GM04503 (cell line): Measurements from ENCODE around the gene TANGO6.

Experiments
- DNase-seq: peaks from one replicate; pipeline ENCODE4 v3.0.0-alpha.2; 2012; ENCODE audit warnings: low read depth

TANGO6 gene

GRCh38 chr16:68866933-68867332, 23.6 kb downstream of the TANGO6 start:
- DNase-seq, result no peak

DNA sequence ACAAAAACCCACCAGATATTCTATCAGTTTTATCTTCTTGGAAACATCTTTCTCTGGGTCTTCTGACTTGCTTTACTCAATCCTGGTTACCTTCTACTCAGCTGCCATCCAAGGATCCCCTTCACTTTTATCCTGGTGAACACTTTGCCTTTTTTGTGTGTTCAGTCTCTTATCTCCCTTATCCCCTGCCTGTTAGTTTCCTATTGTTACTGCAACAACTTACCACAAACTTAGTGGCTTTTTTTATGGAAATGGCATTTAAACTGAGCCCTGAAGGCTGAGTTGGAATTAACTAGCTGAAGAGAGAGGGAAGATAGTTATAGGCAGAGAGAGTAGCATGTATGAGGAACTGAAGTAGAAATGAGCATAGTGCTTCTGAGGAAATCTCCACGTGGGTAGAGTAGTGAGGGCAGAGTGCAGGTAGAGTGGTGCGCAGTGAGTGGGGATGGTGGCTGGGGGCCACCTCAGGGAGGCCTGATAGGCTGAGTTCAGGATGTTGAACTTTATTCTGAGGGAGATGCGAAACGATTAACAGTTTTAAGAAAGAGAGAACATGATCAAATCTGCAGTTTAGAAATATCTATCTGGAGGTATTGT, 26.3 kb downstream of the TANGO6 start:
- no peak for DNase-seq

DNA sequence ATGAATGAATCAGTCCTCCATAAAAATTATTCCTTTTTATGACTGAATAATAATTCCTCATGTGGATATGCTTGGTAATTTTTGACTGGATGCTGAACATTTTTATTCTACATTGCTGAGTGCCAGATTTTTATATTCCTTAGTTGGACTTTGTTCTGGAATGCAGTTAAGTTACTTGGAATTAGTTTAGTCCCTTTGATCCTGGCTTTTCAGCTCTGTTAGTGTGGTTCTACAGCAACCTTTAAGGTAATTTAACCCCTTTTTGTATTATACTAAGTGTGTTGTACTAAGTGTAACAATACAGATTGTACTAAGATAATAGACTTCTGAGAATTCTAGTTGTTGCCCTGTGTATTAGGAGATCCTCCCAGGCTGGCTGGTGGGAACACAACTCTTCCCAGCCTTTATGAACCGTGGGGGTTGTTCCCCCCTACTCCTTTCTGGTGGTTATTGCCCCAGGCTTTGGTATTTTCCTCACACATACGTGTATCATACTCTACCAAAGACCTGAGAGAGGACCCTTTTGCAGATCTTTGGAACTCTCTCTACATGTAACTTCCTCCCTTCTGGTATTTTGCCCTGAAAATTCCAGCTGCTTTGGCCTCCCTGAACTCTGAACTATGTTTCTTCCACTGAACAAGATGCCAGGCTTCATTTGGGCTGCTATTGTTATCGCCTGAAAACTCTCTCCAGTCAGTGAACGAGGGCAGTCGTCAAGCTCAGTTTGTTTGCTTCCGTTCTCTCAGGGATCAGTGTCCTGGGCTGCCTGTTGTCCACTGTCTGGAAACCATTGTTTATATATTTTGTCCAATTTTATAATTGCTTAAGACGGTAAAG, 30.5 kb downstream of the TANGO6 start:
- DNase-seq, result no peak

- no peak for DNase-seq
Observed at GRCh38 chr16:68875871-68876270, 32.5 kb downstream of the TANGO6 start.

GRCh38 chr16:68883685-68884084, 40.4 kb downstream of the TANGO6 start:
- no peak for DNase-seq

DNA sequence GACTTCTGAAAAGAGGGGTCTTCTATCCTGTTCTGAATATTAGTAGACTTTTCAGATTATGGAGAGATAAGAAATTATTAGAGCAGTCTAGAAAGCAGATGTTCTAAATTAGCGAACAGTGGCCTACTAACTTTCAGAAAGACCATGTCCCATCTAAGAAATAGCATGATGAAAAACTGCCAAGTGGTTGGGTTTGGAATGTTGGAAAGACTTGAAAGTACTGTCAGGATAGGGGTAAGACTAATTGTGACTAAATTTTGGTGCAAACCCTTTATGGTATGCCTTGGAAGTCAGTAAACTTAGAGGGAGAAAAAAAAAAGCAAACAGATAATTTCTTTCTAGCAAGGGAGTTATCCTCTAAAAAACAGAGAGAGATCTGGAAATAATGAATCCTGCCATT, 41.1 kb downstream of the TANGO6 start:
- peak; percentile 8 for DNase-seq

DNA sequence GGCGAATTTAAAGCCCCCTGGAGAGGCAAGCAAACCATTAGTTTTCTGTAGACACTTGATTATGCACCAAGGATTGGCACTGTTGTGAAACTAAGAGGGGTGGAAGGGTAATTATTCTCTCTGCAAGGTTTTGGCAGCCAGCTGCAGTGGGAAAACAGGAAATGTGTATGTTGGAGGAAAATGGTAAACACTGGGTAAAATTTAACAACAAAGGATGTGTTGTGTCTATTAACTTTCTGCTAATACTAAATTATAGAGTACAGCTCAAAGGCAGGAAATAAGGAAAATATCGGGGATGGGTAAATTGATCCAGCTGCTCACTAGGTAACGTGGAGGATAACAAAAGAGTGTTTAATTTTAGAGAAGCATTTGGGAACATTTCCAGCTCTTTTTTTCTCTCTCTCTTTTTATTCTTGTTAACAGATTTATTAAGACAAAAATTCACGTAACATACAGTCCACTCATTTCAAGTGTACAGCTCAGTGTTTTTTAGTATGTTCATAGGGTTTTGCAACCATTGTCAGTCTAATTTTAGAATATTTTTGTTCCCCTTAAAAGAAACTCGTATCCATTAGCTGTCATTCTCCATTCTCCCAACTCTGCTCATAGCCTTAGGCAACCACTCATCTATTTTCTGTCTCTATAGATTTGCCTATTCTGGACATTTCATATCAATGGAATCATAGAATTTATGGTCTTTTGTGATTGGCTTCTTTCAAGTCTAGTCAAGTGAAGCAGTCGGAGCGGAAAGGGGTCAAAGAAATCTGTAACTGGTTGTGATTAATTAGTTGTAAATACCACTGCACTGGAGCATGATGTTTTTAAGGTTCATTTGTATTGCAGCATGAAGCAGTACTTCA, 41.8 kb downstream of the TANGO6 start:
- no peak for DNase-seq

DNA sequence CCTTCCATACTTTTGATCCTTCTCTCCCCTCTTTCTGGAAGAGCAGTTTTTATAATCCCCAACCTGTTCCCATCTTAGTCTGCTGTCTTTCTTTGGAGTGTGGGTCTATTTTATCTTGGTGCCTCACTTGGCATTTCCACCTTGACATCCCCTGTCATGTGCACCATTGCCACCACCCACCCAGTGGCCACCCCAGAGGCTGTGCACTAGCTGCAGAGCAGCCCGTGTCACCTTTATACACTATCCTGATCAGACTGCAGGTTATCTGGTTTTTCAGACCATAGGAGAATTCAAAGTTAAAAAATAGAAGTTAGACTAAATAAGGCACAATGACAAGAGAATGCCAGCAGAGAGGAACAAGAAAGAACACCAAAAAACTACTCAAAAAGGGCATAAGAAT, 43.8 kb downstream of the TANGO6 start:
- DNase-seq, result no peak

DNA sequence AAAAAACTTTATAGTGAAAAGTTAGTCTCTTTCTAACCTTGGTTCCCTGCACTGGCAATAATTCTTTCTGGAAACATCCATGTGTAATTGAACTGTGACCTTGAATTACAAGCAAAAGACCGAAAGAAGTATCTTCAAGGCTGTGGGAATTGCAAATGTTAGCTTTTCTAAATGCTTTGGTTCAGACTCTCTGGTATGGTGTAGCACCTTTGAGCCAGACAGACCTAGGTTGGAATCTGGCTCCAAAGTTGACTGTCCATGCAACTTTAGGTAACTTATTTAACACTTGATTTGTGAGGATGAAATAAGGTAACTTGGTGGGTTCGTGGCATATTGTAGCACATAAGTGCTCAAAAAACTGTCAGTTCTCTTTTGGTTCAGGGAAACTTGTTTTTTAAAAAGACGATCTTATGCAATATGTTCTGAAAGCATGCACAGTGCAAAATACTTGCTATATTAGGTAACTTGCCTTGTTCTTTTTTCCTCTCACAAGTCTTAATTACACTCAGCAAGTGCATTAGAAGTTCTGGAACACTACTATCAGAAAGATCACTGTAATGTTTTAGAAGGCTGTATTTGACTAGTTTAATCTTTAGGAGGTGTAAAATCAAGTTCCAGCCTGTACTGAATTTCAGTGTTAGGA, 46.3 kb downstream of the TANGO6 start:
- DNase-seq, result no peak

GRCh38 chr16:68892214-68892613, 48.9 kb downstream of the TANGO6 start:
- no peak for DNase-seq

- DNase-seq, result no peak
Observed at GRCh38 chr16:68892898-68893297, 49.6 kb downstream of the TANGO6 start.

DNA sequence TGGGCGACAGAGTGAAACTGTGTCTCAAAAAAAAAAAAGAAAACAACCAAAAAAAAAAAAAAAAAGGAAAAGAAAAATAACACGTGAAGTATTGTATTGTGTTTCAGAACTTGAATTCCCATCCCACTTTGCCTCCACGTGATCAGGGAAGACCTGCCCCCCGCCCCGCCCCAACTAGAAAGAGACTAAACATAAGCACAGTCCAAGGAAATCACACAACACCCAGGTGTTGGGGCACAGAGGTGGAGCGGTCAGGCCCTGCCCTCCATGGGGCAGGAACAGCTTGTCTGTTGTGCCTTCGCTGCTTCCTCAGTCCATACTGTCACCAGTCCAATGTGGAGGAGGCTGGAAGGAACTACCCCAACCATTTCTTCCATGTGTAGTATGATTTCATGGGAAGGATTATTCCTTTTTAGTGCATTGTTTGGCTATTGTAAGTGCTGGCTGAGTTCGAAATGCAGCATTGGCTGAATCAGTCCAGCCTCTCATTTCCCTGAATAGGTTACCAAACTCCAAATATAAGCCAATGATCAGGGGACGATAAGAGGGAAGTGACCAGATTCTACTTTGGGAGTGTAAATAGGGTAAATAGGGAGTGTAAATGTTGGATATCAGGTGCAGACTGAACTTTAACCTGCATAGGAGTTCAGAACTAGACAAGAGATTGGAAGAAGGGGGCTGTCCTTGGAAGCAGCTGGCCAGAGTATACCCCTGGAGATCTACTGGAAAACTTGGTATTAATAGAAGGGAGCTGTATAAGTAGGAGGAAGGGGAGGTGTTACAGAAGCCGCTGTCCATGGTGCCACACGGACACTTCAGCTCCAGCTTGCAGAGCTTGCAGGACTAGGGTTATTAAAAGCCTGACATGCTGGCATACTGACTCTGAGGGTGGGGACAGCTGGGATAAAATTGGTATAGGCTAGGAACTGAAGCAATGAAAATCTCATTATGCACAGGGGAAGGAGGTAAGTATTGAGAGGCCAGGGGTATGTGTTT, 50.7 kb downstream of the TANGO6 start:
- DNase-seq, result no peak

GRCh38 chr16:68894714-68895113, 51.4 kb downstream of the TANGO6 start:
- DNase-seq, result no peak

- DNase-seq, result no peak
Observed at GRCh38 chr16:68898026-68898425, 54.7 kb downstream of the TANGO6 start.

- no peak for DNase-seq
Observed at GRCh38 chr16:68900009-68900408, 56.7 kb downstream of the TANGO6 start.

- DNase-seq, result peak; percentile 55
Observed at GRCh38 chr16:68902003-68902968, 59.0 kb downstream of the TANGO6 start.

DNA sequence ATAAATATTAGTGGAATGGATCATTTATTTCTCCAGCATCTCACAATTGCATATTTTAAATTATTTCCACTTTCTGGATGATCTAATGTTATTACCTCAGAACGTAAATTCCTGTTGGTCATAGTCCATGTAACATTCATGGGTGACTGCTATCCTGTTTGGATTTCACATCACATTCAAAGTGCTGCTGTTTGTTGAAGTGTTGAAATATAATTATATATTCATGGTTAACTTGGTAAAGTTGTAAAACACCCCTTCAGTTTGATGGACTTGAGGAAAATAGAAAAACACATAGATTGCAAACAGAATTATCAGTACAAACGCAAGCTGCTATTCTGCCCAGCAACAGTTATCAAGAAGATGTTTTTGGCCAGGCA, 59.6 kb downstream of the TANGO6 start:
- DNase-seq, result no peak

GRCh38 chr16:68907297-68907696, 64.0 kb downstream of the TANGO6 start:
- DNase-seq, result no peak

GRCh38 chr16:68907781-68908181, 64.5 kb downstream of the TANGO6 start:
- no peak for DNase-seq
